Right cardiac atrium (tissue), 5 donors: Measurements from ENCODE around the gene SCUBE3. TPM values are rescaled to one million over a fixed set of nuclear protein-coding genes. Genes with fewer than 3 reads are reported as not detected.

Source experiments
- ATAC-seq, 2 donors: fragments of 200-7000 bp; cut with Tn5 transposase; one replicate each; pipeline versions ENCODE4 v1.8.0 to v1.9.1; 2020; ENCODE audit warnings: moderate library complexity in 2 of 2, mild to moderate bottlenecking in 1 of 2
- DNase-seq, 3 donors: peaks; one replicate each; pipeline ENCODE4 v3.0.0-alpha.2; 2020
- H3K27ac ChIP-seq: one replicate; pipeline ENCODE4 v1.5.1; 2013; ENCODE audit warnings: mild to moderate bottlenecking, low read length, control low read depth, moderate library complexity
- H3K27me3 ChIP-seq: one replicate; pipeline ENCODE4 v1.6.1; 2013; ENCODE audit not compliant: control insufficient read depth, insufficient read depth
- H3K4me1 ChIP-seq: one replicate; pipeline ENCODE4 v1.6.1; 2013; ENCODE audit warnings: low read length; ENCODE audit not compliant: control insufficient read depth, insufficient read depth
- H3K4me3 ChIP-seq: one replicate; pipeline ENCODE4 v1.5.1; 2013; ENCODE audit warnings: low read length, control low read depth
- H3K9me3 ChIP-seq: one replicate; pipeline ENCODE4 v1.6.1; 2013; ENCODE audit warnings: low read length; ENCODE audit not compliant: control insufficient read depth
- WGBS: extraction: QIAGEN DNeasy Blood & Tissue Kit; methylation state at CpG from one replicate; pipeline ENCODE4 v1.1.7; 2013; 5-methylcytosine and 5-hydroxymethylcytosine counted together
- intact Hi-C, 4 donors: fragments of 100-400 bp; cut with DNase I; formaldehyde crosslinking; loops; one replicate each; pipeline versions ENCODE4 v1.11.0 to v1.14.0; 2022 to 2023
- polyA plus RNA-seq: library from polyadenylated mRNA; stranded (reverse); fragments of 200-250 nt; gene quantifications from one replicate; pipeline ENCODE4 v1.2.3, GENCODE V29; 2013
- total RNA-seq, 4 donors: library from RNA; stranded (reverse); fragmentation: NEBNext Ultra II Directional; extraction: Animal tissue kit (Norgen Biotek cat#: 25700); gene quantifications; one replicate each; pipeline ENCODE4 v1.2.1, GENCODE V29; 2021
- donor health status: healthy with polysubstance abuse.
- donor health status: DM: no; HTN: yes; CAD: no.
- donor health status: DM: no; HTN: no; CAD: no.
- donor health status: DM: no; HTN: yes; CAD: no; lungs with severe emphysema.
- donor health status: DM: yes; HTN: yes; CAD: no.

SCUBE3 gene
- total and polyA plus RNA-seq, 5 donors = 0.25 to 0.86 (median 0.38) TPM

GRCh38 chr6:35173427-35174087 lies 40.2 kb upstream of the SCUBE3 start:
- WGBS = 71% methylated on average over 7 of the region's 7 CpGs

GRCh38 chr6:35174088-35174434 lies 39.7 kb upstream of the SCUBE3 start:
- no peak for ATAC-seq
- DNase-seq = no peak

More at GRCh38 chr6:35173427-35174087, 40.2 kb upstream of the SCUBE3 start:
- no peak overlapping the region for H3K4me3 ChIP-seq
- no peak for DNase-seq
- intact Hi-C loops = no loop called here
- H3K4me1 ChIP-seq = peaks cover 4% of the 10 kb centered on the region
- no peaks in the 10 kb centered on the region for H3K9me3 ChIP-seq
- no peak for ATAC-seq
- no peaks in the 10 kb centered on the region for H3K27me3 ChIP-seq
- H3K27ac ChIP-seq = no peak overlapping the region

GRCh38 chr6:35174501-35174900 lies 39.3 kb upstream of the SCUBE3 start:
- H3K4me3 ChIP-seq = no peak overlapping the region
- no peaks in the 10 kb centered on the region for H3K9me3 ChIP-seq
- no peak for ATAC-seq
- H3K27me3 ChIP-seq = no peaks in the 10 kb centered on the region
- no peaks in the 10 kb centered on the region for H3K4me1 ChIP-seq
- 90% methylated on average over 4 of the region's 4 CpGs for WGBS
- DNase-seq = no peak
- H3K27ac ChIP-seq = no peak overlapping the region
- intact Hi-C loops = no loop called here

More at GRCh38 chr6:35174088-35174434, 39.7 kb upstream of the SCUBE3 start:
- no peak overlapping the region for H3K4me3 ChIP-seq
- H3K27ac ChIP-seq = no peak overlapping the region
- 68% methylated on average over 2 of the region's 2 CpGs for WGBS
- intact Hi-C loops = no loop called here
- H3K9me3 ChIP-seq = no peaks in the 10 kb centered on the region
- no peaks in the 10 kb centered on the region for H3K27me3 ChIP-seq
- H3K4me1 ChIP-seq = no peaks in the 10 kb centered on the region

- Histone ChIP-seq H3K27me3 (no peaks in the 10 kb centered on the region), H3K4me1 (no peaks in the 10 kb centered on the region), H3K4me3 (no peak overlapping the region), H3K27ac (no peak overlapping the region), H3K9me3 (no peaks in the 10 kb centered on the region)
- intact Hi-C loops = no loop called here
- WGBS = 68% methylated on average over 3 of the region's 3 CpGs
- ATAC-seq (no peak), DNase-seq (no peak)
These were observed 37.3 kb upstream of the SCUBE3 start for GRCh38 chr6:35176301-35177024.

- peaks cover 3% of the 10 kb centered on the region for H3K4me1 ChIP-seq
- WGBS = 73% methylated on average over 3 of the region's 3 CpGs
- no peaks in the 10 kb centered on the region for H3K27me3 ChIP-seq
- intact Hi-C loops = no loop called here
- no peaks in the 10 kb centered on the region for H3K9me3 ChIP-seq
- ATAC-seq (no peak), DNase-seq (no peak)
- H3K27ac ChIP-seq = no peak overlapping the region
- no peak overlapping the region for H3K4me3 ChIP-seq
These were observed 36.6 kb upstream of the SCUBE3 start for GRCh38 chr6:35177157-35177556.

DNA sequence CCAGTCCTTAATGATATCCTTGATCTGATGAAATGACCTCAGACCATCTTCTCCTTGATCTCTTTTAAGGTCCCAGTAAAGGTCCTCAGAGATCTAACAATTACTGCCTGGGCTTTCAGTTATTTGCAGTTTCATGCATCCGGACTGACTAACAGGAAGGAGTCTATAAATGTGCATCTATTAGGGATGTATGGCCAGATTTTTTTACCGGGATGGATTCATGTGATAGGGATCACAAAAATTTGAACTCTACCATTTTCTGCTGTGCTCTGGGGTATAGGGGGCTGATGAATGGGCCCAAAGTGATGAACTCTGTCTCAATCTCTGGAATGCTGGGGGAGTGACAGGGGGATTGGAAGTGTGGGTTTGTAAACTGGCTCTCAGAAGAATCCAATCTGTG lies 36.2 kb upstream of the SCUBE3 start:
- Histone ChIP-seq H3K4me3 (no peak overlapping the region), H3K4me1 (peaks cover 4% of the 10 kb centered on the region), H3K9me3 (no peaks in the 10 kb centered on the region), H3K27me3 (no peaks in the 10 kb centered on the region), H3K27ac (no peak overlapping the region)
- no peak for ATAC-seq
- 70% methylated on average over 2 of the region's 2 CpGs for WGBS
- intact Hi-C loops = no loop called here
- no peak for DNase-seq

- H3K9me3 ChIP-seq = no peaks in the 10 kb centered on the region
- no peak overlapping the region for H3K4me3 ChIP-seq
- DNase-seq = no peak
- no peaks in the 10 kb centered on the region for H3K27me3 ChIP-seq
- WGBS = 85% methylated on average over 2 of the region's 2 CpGs
- no peak for ATAC-seq
- H3K4me1 ChIP-seq = peaks cover 4% of the 10 kb centered on the region
- intact Hi-C loops = no loop called here
- H3K27ac ChIP-seq = no peak overlapping the region
These were observed 35.7 kb upstream of the SCUBE3 start for GRCh38 chr6:35178012-35178411.

DNA sequence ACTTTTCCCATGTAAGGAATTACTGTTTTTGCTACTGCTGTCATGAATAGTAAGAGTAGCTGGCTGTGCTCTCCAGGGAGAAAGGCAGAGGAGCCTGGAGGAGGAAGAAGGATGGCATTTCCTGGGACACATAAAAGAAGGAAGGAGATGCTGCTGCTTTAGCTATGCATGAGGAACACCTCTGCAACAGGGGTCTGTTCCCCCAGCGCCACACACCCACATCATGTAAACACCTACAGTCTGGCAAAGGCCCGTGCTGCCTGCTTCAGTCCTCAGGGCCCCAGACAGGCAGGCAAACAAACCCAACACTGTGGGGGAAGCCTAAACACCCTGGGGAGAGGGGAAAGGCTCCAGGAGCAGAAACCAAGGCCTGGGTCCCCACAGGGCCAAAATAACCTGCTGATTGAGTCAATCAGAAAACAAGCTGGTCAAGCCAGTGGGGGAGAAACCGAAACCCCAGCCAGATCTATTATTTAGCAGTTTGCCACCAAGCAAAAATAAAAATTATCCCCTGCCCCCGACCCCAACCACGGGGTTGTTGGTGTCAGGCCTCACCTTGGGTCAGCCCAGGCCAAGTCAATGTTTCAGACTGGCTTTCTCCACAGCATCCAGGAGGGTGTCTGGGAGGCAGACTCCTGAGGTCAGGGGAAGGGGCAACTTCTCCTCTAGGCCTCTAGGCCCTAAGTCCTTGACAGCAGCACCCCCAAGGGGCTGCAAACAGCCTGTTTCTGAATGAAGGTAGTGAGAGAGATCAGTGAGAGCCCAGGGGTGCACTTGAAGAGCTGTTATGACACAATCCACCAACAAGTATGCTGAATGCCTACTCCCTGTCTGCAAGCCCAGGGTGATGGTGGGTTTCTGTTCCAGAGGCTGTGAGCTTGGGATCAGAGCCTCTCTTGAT lies 34.6 kb upstream of the SCUBE3 start:
- Histone ChIP-seq H3K9me3 (no peaks in the 10 kb centered on the region), H3K27me3 (no peaks in the 10 kb centered on the region), H3K4me3 (no peak overlapping the region), H3K4me1 (peaks cover 4% of the 10 kb centered on the region), H3K27ac (no peak overlapping the region)
- no peak for ATAC-seq
- intact Hi-C loops = no loop called here
- no peak for DNase-seq
- 89% methylated on average over 5 of the region's 5 CpGs for WGBS

- peaks cover 4% of the 10 kb centered on the region for H3K4me1 ChIP-seq
- H3K27me3 ChIP-seq = no peaks in the 10 kb centered on the region
- no peaks in the 10 kb centered on the region for H3K9me3 ChIP-seq
- WGBS = 52% methylated on average over 2 of the region's 2 CpGs
- no peak overlapping the region for H3K27ac ChIP-seq
- intact Hi-C loops = no loop called here
- ATAC-seq (no peak), DNase-seq (no peak)
- H3K4me3 ChIP-seq = no peak overlapping the region
These were observed 33.7 kb upstream of the SCUBE3 start for GRCh38 chr6:35179901-35180535.

GRCh38 chr6:35181308-35181932 lies 32.3 kb upstream of the SCUBE3 start:
- 54% methylated on average over 5 of the region's 5 CpGs for WGBS
- DNase-seq (peak in 1 of 3 donors; percentile 38), ATAC-seq (peak; percentile 45 to 56)
- intact Hi-C loops = no loop called here
- peaks cover 6% of the 10 kb centered on the region for H3K4me1 ChIP-seq
- H3K4me3 ChIP-seq = no peak overlapping the region
- H3K27me3 ChIP-seq = no peaks in the 10 kb centered on the region
- no peaks in the 10 kb centered on the region for H3K9me3 ChIP-seq
- H3K27ac ChIP-seq = no peak overlapping the region
